Left renal cortex interstitium (tissue), 4 donors: ENCODE measurements around the gene TTLL11. TPM values are rescaled to one million over a fixed set of nuclear protein-coding genes. Genes with fewer than 3 reads are reported as not detected.

Experiments used
- DNase-seq, 4 donors: peaks; one replicate each; pipeline ENCODE4 v3.0.0-alpha.2; 2013; ENCODE audit warnings: low read depth in 4 of 4, low spot score in 2 of 4, missing footprints in 1 of 4
- polyA plus RNA-seq, 4 donors: library from polyadenylated mRNA; unstranded; fragments of 120-200 nt; gene quantifications; one replicate each; pipeline ENCODE4 v1.2.1, GENCODE V29; 2013; ENCODE audit not compliant: insufficient read length in 4 of 4

Gene TTLL11
- polyA plus RNA-seq, 4 donors: 6.4 to 7.8 (median 7.0) TPM

DNA sequence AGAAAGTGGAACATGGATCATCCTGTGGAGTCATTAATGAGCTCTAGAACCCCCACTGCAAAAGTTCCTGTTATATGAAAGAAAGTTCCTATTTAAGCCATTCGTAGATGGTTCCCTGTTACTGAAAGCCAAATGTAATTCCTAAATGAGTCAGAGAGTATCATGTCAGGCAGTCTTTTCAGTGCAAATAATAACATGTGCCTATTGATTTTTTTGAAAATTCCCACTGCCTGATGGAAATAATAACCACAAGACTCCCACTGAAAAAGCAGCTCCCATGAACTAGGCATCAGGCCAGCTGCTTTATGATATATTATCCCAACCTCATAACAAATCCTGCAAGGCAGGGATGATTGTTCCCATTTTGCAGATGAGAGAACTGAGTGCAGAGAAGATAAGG, 224.5 kb downstream of the TTLL11 start:
- no peak for DNase-seq

DNA sequence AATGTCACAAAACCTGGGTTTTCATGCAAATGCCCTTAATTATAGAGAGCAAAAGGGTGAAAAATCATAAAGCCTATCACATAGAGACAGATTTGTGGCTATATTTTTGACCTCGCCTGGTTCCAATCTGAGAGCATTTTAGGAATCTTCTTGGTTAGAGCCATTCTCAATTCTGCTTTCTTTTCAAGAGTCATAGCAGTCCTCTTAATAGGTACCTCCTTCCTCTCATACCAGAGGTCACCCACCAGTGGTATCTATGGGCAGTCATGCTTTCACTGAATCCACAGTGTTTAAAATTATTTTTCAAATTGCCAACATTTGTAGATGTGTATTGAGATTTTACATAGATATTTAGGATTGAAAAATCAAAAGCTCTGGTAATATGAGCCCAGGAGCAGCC, 226.2 kb downstream of the TTLL11 start:
- DNase-seq: no peak

DNA sequence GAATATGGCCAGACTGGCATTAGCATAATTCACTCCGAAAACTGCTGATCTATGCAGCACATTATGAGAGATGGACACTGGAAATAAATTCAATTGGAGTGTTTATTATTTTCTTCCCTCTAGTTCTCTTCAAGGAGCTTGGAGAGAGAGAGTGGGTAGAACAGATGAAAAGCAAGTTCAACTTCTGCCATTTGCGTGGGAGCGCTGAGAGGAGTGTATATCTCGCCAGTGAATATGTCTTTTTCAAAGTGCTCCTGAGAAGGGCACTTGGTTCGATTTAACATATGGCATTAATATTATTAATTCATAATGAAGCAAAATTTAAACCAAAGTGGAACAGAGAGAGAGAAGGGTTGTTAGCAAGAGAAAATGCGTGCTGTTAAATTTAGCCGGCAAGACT, 227.2 kb downstream of the TTLL11 start:
- no peak for DNase-seq

DNA sequence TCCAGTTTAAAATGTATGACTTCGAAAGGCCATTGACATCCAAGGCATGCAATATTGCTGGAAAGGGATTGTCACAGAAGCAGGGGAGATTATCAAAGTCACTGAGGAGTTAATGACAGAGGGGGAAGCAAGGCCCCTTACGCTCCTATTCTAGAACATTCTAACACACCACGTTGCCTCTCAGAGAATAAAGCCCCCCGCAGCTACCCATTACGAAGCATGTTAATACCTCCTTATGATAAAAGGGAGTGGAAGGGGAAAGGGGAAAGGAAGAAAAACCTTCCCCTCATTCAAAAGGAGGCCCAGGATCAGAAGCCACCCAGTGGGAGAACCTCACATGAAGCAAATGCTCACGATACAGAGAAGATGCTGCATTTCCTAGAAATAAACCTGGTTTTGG, 228.0 kb downstream of the TTLL11 start:
- DNase-seq: no peak

DNA sequence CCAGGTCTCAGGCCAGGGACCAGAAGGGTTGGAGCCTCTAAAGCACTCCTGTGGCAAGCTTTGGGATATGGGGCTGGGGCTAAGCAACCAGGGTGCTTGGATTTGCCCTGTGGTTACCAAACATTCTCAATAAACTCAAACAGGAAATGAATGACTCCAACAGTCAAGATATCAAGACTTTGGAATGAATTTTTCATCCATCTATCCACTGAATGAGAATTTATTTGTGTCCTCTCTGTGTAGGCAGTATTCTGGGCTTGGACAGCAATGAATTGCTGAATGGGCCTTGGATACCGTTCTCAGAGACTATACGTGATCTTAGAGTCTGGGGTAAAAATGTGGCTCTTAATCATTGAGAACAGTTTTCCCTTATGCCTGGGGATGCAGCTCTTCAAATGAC, 229.2 kb downstream of the TTLL11 start:
- DNase-seq: no peak

DNA sequence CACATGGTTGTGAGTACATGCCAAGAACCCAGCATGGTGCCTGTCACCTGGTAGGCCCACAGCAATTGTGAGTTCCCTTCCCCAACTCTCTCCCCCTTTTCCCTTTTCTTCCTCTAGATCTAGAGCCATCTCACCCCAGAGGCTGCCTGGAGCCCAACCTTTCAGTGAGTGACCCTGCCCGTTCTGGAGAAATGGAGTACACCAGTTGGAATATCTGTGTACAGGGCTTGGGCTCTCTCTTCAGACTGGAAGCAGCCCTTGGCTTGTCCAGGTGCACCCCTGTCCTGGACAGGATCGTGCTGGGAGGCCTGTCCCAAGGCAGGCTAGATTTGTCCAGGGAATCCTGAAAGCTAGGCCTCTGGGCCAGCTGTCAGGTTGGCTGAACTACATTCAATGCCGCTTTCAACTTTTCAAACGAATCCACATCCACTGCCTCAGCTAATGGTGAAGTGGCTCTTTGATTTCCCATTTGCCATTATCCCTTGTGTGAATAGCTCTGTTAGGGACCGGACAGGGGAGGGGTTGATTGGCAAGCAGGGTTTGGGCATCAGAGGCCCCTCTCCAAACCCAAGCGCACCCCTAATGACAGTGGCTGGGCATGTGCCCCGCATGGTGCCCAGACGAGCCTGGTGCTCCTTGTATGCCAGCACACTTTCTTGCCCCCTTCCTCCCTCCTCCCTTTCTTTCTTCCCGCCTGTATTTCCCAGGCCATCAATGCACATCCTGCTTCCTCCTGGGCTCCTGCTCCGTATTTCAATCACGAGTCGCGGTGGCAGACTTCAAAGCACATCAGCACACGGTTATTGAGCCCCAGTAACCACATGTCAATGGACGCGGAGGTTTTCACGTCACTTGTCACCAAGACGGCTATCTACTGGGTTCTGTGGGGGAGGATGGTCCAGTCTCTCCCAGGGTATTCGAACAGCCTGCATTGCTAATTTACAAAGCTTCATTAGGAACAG, 230.5 kb downstream of the TTLL11 start:
- DNase-seq: no peak

DNA sequence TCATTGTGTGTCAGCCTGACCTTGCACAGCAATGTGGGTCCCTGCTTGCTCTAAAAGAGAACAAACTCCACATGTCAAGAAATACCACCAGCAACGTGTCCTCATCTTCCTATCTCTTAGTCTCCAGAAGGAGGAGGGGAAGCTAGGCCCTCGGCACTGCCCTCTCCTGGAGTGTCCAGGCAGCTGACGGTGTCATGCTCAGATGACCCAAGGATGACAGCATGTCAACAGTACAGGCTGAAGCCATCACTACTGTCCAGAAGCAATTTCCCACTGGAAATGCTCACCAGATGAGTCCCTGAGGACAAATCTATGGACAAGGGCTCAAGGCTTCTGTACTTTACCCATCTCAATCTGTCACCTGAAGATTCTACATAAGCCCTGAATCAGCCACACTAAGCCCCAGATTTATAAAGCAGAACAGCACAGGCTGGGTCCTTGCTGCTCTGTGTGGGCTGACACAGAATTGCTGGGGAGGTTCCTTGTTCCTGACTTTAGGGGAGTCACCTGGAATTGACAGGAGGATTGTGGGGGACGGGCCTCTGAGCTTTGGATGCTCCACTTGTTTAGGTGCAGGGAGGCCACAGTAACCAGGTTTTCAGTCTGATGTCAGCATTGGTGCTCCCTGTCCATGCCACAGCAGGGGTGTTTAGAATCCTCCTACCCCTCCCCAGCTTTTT, 231.5 kb downstream of the TTLL11 start:
- no peak for DNase-seq

DNA sequence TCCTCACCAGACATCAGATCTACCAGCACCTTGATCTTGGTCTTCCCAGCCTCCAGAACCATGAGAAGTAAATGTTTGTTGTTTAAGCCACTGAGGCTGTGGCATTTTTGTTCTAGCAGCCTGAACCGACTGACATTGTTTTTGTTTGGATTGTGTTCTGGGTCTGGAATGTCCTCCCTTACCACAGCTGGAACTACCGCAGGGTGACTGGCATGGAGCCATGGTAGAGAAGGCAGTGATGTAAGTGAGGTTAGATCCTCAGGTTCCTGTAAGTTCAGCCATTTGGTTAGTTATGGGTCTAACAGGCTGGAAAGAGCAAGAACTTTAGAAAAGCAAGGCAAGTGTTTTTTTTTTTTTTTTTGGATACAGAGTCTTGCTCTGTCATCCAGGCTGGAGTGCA, 232.4 kb downstream of the TTLL11 start:
- no peak for DNase-seq

DNA sequence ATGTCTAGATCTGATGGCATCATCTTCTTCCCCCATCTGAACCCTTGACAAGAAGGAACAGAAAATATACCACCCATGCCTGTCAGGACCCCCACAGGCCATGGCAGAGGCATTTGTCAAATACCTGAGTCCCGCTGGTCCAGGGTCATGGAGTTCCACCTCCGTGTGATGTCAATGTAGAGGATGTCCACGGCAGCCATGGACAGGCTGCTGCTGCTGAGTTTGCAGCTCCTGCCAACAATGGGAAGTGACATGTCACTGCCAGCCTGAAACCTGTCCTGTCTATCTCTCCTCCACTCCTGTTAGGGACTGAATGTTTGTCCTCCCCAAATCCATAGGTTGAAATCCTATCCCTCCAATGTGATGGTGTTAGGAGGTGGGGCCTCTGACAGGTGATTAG, 232.9 kb downstream of the TTLL11 start:
- DNase-seq: no peak

DNA sequence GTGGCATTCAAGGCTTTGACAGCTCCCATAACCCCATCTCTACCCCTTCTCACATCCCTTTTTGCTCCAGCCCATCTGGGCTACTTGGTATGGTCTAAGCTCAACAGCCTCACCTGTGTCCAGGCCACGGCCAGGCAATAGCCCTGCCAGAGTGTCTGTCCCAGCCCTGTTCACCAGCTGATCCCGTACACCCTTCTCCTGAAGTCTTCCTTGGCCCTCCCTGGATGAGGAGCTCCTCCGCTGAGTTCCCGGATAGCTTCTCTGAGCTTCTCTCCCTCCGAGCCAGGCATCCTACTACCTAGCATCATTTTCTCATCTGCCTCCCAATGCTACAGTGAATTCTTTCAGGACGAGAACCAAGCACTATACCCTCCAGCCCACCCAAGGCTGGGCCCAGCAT, 233.5 kb downstream of the TTLL11 start:
- no peak for DNase-seq

DNA sequence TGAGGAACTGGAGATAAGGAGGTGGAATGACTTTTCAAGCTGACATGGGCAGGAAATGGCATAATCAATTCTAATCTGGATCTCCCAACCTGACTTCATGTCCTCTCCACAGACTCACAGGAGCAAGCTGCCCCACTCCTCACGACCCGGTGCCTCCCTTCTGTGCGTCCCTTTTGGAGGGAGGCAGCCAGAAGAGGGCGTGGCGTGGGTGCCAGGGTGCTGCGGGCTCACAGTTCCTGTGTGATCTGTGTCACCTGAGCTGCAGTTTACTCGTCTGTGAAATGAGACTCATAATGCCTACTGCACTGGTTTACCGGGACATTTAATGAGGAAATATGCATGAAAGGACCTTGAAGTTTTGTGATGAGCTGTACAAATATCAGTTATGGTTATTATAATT, 234.3 kb downstream of the TTLL11 start:
- no peak for DNase-seq

DNA sequence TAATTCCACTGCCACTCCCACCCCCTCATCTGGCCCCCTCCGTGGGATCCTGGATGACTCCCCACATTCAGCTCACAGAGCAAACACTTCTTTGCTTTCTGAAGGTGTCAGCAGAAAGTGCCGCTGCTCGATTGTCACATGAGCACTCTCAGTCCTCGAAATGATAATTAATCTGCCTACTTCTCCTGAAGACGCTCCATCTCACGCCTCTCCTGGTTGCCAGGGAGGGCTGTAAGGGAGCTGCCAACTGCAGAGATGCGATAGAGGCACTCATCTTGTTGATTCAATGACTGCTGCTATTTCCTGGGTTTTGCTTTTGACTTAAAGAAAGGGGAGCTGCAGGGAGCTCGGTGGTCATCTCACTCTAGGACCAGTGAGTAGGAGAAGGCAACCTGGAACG, 235.2 kb downstream of the TTLL11 start:
- DNase-seq: no peak

DNA sequence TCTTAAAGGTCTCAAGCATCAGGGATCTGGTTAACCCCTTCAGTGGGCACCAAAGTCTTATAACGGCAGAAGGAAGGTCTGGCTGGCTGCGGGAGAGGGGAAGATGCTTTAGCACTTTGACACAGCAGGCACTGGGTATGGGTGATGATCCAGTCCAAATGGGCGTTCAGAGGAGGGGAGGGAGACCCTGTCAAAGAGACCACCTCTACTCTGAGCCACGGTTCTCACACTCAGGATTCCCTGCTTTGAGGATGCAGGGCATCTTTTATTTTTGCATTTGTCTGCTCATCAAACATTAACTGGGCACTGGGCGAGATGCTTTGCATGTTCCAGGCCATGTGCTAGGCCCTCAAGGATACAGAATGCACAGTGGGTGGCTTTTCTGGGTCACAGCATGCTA, 237.6 kb downstream of the TTLL11 start:
- DNase-seq: no peak

DNA sequence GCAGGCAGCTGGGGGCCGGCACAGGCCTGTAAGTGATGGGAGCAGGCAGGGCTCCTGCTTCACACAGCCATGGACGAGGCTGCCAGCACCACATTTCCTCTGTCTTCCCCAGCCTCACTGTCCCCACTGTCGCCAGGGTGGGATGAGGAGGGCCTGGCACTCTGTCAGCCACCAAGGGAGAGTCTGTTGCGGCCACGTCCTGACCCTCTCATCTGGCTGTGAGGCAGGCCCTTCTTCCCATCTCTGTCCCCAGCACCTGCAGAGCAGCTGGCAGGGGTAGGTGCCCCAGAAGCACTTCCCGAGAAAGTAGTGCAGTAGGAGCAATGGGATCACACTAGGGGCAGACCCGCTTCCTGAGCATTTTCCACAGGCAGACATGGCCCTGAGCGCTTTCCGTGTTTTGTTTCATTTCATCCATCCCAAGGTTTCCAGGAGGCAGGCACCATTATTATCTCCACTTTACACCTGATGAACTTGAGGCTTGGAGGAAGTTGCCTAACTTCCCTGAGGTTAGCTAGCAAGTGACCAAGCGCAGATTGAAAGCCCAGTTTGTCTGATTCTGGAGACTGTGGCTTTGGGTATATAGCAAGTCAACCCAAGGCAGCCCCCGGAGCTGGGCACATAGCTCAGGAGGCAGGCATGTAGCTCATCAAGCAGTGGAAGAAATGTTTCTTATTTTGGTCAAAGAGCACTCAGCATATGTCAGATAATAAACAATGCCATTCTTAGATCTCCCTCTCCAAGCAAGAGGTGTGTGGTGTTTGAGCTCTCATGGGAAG, 239.3 kb downstream of the TTLL11 start:
- DNase-seq: no peak

DNA sequence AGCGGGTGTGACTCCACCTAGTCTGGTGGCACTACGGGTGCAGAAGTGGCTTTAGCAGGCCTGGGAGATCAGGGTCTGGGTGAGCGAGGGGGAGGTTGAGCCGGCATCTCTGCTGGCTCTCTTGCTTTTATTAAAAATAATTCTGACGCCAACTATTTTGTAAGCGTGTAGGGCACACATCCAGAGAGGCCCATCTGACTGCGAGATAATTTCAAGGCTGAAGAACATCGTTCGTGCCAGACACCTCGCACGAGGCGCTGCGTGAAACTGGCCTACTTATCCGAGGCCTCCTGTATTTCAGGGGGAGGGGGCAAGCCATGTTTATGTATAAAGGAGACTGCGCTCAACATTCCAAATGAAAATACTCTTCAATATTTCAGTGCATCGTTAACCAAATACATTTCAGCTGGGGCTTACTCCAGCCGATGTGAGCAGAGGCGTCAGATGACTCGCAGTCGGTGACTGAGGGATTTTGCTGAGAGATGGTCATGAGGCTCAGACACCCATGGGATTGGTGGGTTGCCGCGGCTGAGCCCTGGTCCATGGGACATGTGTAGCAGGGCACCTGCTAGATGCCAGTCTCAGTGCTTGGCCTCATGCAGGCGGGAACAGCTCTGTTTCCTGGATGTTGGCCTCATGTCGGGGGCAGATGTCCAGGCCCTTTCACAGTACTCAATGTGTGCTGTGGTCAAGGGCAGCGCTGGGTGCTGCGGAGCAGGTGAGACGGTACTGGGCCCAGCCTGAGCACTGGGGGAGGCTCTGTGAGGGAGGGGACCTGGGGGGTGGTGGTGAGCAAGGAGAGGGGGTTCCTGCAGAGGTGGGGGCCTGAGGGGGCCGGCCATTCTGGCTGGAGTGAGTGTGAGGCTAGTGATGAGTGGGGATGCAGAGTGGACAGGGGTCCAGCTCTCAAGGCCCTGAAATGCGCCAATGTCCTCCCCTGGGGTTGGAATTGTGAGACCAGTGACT, 240.2 kb downstream of the TTLL11 start:
- no peak for DNase-seq

DNA sequence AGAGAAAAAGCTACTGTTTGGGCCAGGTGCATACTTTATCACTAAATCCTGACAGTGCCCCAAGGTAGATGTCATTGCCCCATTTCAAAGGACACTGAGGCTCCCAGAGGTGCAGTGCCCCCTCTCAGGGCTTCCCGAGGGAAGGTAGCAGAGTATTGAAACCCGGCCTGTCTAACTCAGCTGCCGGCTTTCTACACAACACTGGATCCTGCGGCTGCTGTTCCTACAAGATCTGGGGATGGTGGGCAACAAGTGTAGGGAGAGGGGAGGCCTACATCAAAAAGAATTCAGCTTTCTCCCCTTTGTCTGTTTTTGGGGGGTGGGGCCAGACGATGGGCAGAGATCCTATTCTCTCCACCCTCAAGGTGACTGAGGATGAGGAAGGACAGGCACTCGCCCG, 240.9 kb downstream of the TTLL11 start:
- no peak for DNase-seq

DNA sequence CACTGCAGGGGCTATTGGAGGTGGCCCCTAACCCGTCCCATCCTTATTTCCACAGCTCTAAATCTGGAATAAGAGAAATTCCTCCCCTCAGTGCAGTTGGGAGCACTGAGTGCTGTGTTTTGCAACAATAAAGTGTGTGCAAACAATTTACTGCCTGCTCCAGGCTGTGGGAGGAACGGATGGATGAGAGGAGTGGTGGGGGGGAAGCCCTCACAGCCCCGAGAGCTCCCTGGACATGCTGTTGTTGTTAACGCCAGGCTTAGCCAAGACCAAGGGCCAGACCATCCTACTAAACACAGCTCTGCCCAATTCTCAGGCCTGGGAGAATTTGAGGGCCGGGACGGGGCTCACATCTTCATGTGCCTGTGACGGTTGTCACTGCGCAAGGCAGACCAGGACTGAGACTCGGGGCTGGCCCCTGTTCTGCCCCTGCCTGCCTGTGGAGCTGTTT, 241.4 kb downstream of the TTLL11 start:
- no peak for DNase-seq

DNA sequence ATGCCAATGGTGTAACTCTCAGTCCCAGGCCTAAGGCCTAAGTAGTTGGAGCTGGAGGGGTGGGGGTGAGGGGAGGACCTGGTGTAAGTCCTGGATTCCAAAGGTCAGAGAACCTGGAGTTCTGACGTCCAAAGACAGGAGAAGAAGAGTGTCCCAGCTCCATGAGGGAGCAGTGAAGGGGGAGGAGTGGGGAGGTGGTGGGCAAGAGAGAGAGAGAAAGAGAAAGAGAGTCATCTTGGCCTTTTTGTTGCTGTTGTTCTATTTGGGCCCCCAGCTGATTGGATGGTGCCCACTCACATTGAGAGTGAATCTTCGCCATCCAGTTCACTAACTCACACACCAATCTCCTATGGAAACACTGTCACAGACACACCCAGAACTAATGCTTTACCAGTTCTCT, 242.7 kb downstream of the TTLL11 start:
- DNase-seq: no peak

DNA sequence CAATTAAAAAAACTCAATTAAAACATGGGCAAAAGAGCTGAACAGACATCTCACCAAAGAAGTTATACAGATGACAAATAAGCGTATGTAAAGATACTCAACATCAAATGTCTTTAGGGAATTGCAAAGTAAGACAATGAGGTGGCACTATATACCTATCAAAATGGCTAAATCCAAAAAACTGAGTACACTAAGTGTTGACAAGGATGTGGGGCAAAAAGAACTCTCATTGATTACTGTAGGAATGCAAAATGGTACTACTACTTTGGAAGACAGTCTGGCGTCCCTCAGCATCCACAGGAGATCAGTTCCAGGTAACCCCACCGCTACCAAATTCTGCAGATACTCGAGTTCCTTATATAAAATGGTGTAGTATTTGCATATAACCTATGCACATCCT, 243.6 kb downstream of the TTLL11 start:
- DNase-seq: no peak

DNA sequence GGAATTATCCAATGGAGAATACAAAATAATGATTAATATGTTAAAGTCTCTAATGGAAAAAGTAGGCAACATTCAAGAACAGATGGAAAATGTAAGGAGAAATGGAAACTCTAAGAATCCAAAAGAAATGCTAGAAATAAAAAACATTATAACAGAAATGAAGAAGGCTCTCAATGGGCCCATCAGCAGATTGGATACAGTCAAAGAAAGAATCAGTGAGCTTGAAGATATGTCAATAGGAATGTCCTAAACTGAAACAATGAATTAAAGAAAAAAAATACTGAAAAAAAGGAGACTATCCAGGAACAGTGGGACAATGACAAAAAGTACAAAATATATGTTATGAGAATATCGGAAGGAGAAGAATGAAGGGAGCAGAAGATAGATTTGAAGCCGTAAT, 248.5 kb downstream of the TTLL11 start:
- no peak for DNase-seq
